ENCODE results near the gene FHIP1B.

The FHIP1B gene

GRCh38 chr11:6199174-6199810, 35.1 kb downstream of the FHIP1B start, which contains the start of gene OR52W1:
Gene OR52W1 (plus strand): TSS chr11:6199224. CDS start chr11:6199224, 0 bp downstream.
- no peak for DNase-seq

DNA sequence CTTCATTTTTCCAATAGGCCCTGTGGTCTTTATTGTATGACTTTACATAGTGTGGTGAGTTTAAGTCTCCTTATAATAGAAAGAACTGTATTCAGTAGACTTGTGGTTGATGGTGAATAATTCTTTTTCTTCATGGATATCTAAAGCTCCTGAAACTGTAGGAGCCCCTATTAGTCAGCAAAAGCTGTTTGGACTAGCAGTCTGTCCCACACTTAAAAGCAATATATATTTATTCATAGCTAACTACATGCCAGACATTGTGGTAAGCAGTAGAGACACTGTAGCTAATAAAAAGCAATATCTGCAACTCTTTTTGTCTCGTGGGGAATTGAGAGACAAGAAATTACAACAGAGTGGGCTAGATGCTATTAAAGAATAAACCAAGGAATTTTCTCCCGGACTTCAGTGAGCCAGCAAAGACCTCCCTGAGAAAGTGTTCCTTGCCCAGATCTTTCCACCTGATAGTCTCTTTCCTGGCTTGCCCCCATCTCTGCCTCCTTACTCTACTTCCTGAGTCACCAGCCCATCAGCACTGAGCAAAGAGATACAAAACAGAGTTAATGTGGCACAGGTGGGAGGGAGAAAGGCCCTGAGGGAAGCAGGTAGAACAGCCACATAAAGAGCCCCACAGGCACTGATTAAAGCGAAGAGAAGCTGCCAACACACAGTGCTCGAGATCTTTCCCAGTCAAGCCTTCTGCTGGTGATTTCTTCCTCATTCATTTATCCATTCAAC, 36.8 kb downstream of the FHIP1B start:
- no peak for DNase-seq

DNA sequence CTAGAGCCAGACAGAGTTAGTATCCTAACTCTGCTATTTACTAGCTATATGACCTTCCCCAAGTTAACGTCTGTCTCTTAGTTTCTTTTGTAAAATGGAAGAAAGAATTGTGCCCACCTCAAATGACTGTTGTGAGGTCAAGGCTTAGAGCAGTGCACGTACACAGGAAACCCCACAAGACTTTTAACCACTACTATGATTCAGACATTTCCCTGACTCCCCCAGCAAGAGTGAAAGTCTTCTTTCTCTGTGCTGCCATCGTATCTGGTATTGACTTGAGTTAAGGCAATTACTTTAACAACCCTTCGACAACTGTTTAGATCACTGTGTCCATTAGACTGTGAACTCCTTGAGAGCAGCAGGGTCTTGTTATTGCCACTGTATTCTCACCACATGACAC, 38.0 kb downstream of the FHIP1B start:
- DNase-seq, result no peak

DNA sequence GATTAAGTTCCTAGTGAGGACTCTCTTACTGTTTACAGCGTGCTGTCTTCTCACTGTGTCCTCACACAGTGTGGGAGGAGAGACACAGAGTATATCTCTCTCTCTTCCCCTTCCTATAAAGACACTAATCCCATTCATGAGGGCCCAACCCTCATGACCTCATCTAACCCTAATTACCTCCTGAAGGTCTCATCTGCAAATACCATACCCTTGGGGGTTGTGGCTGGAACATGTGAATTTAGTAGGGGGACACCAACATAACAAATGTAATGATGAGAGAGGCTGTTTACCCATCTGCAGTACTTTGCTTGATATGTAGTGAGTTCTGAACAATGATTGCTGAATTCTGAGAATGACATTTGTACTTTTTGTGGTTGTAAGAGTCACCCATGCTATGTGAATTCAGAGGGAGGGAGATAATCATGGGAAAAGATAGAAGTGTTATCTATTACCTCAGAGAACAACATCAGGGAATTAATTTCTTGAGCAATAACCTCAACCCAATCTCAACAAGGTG, 40.3 kb downstream of the FHIP1B start:
- no peak for DNase-seq

DNA sequence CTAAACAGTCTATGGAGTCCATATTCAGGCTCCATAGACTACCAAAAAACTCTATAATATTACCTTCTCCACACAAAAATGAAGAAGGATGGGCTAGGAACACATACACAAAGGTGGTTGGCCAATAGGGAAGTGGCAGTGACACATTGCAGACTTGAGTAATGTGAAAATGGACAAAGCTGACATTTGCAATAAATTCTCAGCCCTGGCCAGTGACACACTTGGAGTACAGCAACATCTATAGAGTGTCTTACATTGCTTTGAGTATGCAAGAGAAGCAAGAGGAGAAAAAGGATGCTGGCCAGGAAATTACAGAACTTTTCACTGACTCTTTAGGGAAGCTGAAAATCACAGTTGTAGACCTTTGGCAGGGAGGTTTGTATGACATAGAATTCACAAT, 42.7 kb downstream of the FHIP1B start:
- peak; percentile 13 for DNase-seq

DNA sequence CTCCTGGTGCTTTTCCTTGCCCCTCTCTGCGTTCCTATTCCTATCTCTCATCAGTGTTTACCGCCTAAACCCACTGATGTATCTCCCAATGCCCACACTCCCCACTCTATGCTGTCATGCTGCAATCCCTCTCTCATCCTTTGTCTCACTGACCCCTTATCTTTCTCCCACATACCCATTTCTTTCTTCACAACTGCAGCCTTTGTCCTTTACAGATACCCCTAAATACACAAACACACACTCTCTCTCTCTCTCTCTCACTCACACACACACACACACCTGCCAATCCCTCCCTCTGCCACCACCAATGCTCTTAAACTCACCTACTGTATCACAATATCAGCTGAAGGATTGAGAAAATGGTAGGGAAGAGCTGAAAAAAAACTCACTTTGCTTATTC, 59.0 kb downstream of the FHIP1B start:
- no peak for DNase-seq

DNA sequence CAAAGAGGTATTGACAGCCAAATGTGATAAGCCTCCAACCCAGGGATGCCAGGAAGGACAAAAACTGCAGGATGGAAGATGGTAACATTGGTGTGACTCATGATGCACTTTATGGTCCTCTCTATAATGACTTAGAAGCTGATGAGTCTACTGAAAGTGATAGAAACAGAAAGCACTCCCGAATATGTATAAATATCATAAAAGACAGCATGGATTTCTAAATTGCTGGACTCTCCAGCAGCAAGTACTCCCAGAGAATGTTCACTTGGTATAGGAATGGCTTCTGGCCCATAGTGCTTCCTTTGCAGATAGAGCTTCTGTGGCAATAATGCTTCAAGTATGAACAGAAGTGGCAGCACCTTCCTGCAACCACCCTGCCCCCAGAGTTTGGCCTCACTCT, 64.2 kb downstream of the FHIP1B start, which contains the start of gene OR52B2:
TSS of gene OR52B2 (minus strand) at position 101 of the 400 bp plus-strand sequence. CDS start at position 101, 0 bp downstream.
- DNase-seq, result no peak
